Inflammatory macrophage (primary cell): ENCODE measurements around the gene COL23A1.

ENCODE experiments used
- DNase-seq, 2 donors: peaks; one replicate each; pipeline ENCODE4 v3.0.0-alpha.2; 2020 to 2022

The COL23A1 gene

DNA sequence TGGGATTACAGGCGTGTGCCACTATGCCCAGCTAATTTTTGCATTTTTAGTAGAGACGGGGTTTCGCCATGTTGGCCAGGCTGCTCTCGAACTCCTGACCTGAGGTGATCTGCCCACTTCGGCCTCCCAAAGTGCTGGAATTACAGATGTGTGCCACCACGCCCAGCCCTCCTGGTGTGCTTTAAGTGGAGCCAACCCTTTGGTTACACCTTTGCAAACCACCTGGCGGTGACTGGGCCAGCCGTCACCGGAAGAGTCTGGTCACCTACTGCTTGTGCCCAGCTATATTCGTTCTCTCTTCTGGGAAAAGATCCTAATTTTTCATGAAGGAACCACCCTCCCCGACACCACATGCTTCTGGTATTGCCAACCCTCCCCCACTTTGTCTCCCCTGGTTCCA, 35.9 kb downstream of the COL23A1 start:
- no peak for DNase-seq

- DNase-seq: no peak
Measured at GRCh38 chr5:178553517-178553916, 36.7 kb downstream of the COL23A1 start.

GRCh38 chr5:178551468-178551867, 38.7 kb downstream of the COL23A1 start:
- no peak for DNase-seq

DNA sequence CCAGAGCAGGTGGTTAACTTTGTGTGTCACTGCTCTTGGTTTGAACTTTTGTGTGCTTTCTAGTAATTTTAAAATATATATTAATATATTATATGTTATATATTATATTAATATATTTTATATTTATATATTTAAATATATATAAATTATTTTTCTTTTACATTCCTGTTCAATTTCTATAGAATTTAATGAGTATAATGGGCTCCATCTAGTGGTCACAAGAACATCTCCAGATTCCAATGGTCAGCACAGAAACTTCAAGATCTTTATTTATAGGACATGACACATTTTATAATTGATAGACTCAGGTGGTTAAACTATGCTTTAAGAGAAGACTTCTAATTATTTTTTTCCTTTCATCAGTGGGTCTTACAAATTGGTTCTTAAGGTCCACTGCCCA, 39.1 kb downstream of the COL23A1 start:
- DNase-seq: peak; percentile 18 to 43

DNA sequence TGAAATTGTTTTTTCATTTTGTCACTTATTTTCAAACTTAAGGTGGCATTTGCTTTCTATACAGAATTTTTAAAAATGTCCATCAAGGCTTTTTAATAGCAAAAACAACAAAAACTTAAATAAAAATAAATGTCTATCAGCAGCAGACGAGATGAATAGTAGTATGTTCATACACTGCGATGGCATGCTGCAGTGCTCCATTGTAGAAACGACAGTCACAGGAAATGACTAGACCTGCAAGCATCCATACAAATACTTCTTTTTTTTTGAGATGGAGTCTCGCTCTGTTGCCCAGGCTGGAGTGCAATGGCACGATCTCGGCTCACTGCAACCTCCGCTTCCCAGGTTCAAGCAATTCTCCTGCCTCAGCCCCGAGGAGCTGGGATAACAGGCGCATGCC, 41.4 kb downstream of the COL23A1 start:
- DNase-seq: no peak

DNA sequence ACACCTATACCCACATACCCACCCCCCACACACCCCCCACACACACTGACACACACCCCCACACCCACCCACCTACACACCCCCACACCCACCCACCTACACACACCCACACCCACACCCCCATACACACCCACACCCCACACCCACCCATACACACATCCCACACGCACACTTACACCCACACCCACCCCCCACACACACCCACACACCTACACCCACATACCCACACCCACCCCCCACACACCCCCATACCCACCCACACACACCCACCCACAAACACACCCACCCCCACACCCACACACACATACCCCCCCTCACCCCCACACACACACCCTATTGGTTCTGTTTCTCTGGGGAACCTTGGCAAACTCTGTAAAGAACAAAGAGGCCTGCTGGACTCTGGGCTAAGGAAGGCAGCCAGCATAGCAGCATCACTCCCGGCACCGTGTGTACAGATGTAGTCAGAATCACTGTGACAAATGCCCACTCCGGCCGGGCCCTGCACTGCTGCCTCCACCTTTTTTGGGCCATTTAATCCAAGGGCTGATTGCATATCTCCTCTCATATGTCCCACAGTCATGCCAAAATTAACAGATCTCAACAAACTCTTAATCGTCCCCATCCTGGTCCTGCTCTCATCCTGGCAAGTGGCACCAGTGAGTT, 42.3 kb downstream of the COL23A1 start:
- DNase-seq: peak in 1 of 2 donors; percentile 36

DNA sequence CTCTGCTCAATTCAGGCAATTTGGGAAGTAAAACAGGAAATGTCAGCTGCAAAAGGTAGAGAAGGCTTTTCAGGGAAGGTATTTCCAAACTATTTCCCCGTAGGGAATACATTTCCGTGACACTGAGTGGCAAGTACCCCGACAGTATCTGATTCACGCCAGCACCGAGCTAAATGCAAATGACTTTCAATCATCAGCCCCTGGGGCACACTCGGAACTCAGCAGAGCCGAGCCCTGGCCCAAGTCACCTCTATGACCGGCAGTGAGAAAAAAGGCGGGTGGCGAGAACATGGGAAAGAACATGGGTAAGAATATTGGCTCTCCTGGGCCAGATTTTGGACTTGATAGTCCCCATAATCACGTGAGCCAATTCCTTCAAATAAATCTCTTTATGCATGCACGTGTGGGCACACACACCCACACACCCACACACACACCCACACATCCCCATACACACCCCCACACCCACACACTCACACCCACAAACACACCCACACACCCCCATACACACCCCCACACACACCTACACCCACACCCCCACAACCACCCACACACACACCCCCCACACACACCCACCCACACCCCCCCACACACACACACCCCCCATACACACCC, 43.0 kb downstream of the COL23A1 start:
- no peak for DNase-seq

DNA sequence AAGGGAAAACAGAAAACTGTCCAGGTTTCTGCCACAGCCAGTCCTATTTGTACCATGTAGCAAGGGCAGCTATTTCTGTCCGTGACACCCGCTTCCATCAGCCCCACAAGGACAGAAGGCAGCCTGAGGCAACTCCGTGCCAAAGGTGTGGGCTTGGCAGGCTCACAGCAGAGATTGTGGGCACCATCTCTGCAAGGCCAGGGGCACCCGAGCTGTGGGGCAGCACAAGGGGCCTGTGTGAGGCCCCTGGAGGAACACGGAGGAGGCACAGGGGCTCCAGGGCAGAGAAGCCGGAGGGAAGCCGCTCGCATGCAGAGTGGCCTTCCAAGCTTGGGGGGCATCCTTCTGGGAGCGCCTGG, 43.5 kb downstream of the COL23A1 start:
- no peak for DNase-seq

DNA sequence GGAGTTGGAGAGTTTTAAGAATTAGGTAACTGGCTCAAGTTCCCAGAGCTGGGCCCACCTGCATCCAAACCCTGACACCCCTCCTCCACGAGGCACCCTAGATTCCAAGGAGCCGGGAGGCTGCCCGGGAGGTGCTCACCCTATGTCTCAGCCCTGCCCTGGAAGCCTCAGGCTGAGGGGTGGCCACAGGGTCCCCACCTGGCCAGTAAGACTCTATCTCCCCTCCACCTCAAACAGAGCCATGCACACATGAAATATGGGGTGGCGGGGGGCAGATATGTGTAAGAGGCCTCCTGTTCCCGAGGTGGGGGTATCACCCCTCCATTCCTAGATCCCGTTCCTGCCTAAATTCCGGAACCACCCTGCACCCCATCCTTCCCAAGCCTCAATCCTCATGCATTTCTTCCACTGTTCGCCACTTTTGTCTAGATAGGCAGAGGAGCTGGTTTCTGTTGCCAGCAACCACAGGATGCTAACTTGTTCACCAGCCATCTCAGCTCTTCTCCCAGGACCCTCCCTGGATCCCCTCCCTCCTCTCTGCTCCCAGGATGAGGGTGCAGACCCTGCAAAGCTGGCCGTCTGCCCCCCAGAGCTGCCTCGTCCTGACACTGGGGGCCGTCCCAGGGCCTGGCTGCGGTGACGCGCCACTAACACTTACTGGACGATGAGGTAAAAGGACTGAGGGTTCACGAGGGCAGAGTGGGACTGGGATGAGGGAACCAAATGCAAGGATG, 44.1 kb downstream of the COL23A1 start:
- DNase-seq: no peak

- DNase-seq: peak in 1 of 2 donors; percentile 45
Measured at GRCh38 chr5:178545176-178545575, 45.0 kb downstream of the COL23A1 start.

DNA sequence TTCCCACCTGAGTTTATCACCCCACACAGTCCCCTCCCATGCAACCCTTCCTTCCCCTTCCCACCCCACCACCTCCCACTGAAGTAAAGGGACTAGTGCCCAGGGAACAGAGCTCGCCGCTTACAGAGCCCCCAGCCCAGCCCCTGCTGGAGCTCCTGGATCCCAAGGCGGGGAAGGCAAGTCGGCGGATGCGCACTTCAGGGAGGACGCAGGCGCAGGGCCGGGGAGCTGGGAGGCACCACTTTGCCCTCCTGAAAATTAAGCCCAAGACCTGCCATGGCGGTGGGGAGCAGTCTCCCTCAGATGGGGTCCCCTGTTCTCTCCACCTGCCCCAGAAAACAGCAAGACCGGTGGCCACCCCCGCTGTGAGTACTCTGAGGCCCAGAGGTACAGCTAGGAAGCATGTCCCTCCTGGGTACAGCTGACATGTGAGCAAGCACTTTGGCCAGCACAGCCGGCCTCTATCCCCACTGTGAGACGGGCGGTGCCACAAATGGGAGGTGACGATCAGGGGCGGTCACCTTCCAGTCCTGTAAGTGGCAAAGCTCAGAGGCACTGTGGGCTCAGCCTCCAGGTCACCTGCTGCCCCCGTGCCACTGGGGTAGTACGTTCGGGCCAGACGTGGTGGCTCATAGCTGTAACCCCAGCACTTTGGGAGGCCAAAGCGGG, 45.9 kb downstream of the COL23A1 start:
- DNase-seq: no peak

DNA sequence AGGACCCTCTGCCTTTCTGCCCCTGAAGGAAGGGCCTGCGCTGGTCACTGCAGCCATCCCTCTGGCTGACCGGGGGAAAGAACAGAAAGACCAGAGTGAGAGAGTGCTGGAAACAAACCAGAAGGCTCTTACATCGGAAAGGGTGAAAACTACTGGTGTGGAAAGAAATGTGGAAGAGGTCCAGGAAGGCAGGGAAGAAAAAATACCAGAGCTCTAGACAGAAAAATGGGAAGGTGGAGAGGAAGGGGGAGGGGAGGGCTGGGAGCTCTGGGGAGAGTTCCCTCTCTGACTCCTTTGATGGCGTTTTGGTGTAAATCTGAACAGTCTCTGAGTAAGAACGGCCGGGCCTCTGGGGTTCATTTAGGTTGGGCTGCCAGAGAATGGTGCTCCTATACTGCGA, 47.7 kb downstream of the COL23A1 start:
- DNase-seq: no peak

GRCh38 chr5:178540526-178540925, 49.7 kb downstream of the COL23A1 start:
- DNase-seq: no peak

- no peak for DNase-seq
Measured at GRCh38 chr5:178538741-178539229, 51.4 kb downstream of the COL23A1 start.

GRCh38 chr5:178537467-178538371, 52.5 kb downstream of the COL23A1 start:
- DNase-seq: no peak

DNA sequence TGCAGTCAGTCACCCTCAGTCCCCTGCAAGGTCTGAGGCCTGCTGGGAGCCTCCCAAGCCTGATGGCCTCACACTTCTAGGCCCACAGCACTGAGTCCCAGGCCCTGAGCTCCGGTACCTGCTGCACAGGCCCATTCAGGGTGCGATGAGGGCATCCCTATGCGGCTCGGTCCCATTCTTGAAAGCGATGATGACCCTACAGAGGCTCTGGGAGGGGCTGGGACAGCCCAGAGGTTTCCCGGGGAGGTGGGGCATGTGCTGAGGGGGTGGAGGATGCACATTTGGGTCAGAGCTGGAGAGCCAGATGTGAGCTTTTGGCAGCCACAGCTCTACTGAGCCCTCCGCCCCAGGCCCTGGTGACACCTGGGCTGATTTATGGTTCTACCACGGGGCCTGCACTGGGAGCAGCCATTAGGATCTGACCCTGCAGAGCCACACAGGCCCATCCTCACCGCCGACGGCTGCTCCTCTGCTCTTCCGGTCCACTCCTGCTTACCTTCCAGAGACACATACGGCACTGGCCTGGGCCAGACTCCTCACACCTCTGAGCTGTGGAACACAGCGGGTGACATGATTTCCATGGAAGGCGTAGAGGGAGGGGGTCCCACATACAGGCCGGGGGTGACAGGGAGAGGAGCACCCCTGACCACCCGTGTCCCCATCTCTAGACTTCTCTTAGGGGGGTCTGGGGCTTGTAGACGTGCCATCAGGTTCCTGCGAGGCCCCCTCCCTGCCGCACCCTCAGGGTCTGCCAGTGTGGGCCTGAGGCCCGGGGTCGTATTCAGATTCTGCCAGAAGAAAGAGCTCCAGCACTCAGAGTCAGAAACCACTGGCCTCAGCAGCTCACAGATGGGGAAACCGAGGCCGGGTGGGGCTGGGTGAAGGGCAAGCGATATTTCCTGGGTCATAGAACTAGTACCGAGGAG, 53.4 kb downstream of the COL23A1 start:
- DNase-seq: no peak

GRCh38 chr5:178535299-178536175, 54.7 kb downstream of the COL23A1 start:
- DNase-seq: peak; percentile 87 to 98

- DNase-seq: peak; percentile 27 to 30
Measured at GRCh38 chr5:178533136-178533535, 57.1 kb downstream of the COL23A1 start.

DNA sequence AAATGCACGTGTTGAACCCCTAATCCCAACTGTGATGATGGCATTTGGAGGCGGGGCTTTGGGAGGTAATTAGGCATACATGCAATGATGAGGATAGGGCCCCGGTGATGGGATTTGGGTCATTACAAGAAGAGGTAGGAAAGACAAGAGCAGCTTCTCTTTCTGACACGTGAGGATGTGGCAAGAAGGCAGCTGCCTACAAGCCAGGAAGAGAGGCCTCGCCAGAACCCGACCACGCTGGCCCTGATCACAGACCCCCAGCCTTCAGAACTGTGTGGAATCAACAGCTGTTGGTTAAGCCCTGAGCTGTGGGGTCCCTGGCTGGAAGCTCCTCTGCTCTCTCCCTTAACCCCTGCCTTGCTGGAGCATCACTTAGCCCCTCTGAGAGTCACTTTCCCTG, 57.5 kb downstream of the COL23A1 start:
- DNase-seq: peak; percentile 21 to 50

GRCh38 chr5:178532236-178532635, 58.0 kb downstream of the COL23A1 start:
- DNase-seq: no peak
